Liver (tissue), 9 donors: ENCODE measurements around the gene CCDC33. TPM values are rescaled to one million over a fixed set of nuclear protein-coding genes. Genes with fewer than 3 reads are reported as not detected.

Experiments
- DNase-seq: peaks from one replicate; pipeline ENCODE4 v3.0.0-alpha.2; 2017; ENCODE audit warnings: low spot score
- H3K27ac ChIP-seq, 2 donors: one replicate each; pipeline ENCODE4 v1.7.0; 2013; ENCODE audit warnings: inconsistent platforms in 2 of 2, low read length in 2 of 2, control low read depth in 1 of 2, low read depth in 1 of 2, mild to moderate bottlenecking in 1 of 2
- H3K27me3 ChIP-seq, 4 donors: one replicate each; pipeline versions ENCODE4 v1.6.1 to v1.7.0; 2013; ENCODE audit warnings: low read length in 3 of 4, inconsistent platforms in 1 of 4, mild to moderate bottlenecking in 1 of 4, moderate library complexity in 1 of 4; ENCODE audit not compliant: control insufficient read depth in 4 of 4, insufficient read depth in 4 of 4
- H3K36me3 ChIP-seq, 4 donors: one replicate each; pipeline versions ENCODE4 v1.6.1 to v1.7.0; 2013; ENCODE audit warnings: low read length in 3 of 4, mild to moderate bottlenecking in 3 of 4, low read depth in 1 of 4, moderate library complexity in 1 of 4; ENCODE audit not compliant: control insufficient read depth in 4 of 4, insufficient read depth in 3 of 4
- H3K4me1 ChIP-seq, 4 donors: one replicate each; pipeline versions ENCODE4 v1.6.1 to v1.7.0; 2013; ENCODE audit warnings: low read length in 3 of 4, mild to moderate bottlenecking in 3 of 4, moderate library complexity in 1 of 4; ENCODE audit not compliant: control insufficient read depth in 4 of 4, insufficient read depth in 4 of 4
- H3K4me3 ChIP-seq, 3 donors: one replicate each; pipeline versions ENCODE4 v1.6.1 to v1.7.0; 2013; ENCODE audit warnings: low read length in 3 of 3, control low read depth in 1 of 3, low read depth in 1 of 3, mild to moderate bottlenecking in 1 of 3
- H3K9ac ChIP-seq, 2 donors: one replicate each; pipeline ENCODE4 v1.7.0; 2013; ENCODE audit warnings: low read length in 2 of 2, mild to moderate bottlenecking in 2 of 2, moderate library complexity in 2 of 2, control low read depth in 1 of 2, low read depth in 1 of 2
- H3K9me3 ChIP-seq, 4 donors: one replicate each; pipeline versions ENCODE4 v1.6.1 to v1.7.0; 2013; ENCODE audit warnings: low read length in 3 of 4; ENCODE audit not compliant: control insufficient read depth in 4 of 4
- ATF3 ChIP-seq: IDR thresholded peaks from 2 replicates; pipeline ENCODE4 v1.6.1; 2016; ENCODE audit warnings: antibody characterized with exemption
- EGR1 ChIP-seq, 2 donors: IDR thresholded peaks; 2 replicates each; pipeline ENCODE4 v1.6.1; 2016 to 2018; ENCODE audit warnings: antibody characterized with exemption in 2 of 2, low read depth in 2 of 2
- FOXA1 ChIP-seq: IDR thresholded peaks from 2 replicates; pipeline ENCODE4 v1.6.1; 2016; ENCODE audit warnings: antibody characterized with exemption
- FOXA2 ChIP-seq: IDR thresholded peaks from 2 replicates; pipeline ENCODE4 v1.6.1; 2016; ENCODE audit warnings: antibody characterized with exemption
- GABPA ChIP-seq, 2 donors: IDR thresholded peaks in 1 of 2; conservative IDR thresholded peaks in 1 of 2; 2 replicates each; pipeline ENCODE4 v1.6.1; 2016; ENCODE audit warnings: antibody characterized with exemption in 2 of 2, mild to moderate bottlenecking in 1 of 2, moderate library complexity in 1 of 2
- HNF4A ChIP-seq, 2 donors: conservative IDR thresholded peaks; 2 replicates each; pipeline ENCODE4 v1.6.1; 2016; ENCODE audit warnings: antibody characterized with exemption in 2 of 2, mild to moderate bottlenecking in 2 of 2
- HNF4G ChIP-seq: IDR thresholded peaks from 2 replicates; pipeline ENCODE4 v1.6.1; 2016; ENCODE audit warnings: antibody characterized with exemption
- JUND ChIP-seq, 2 donors: IDR thresholded peaks; 2 replicates each; pipeline ENCODE4 v1.6.1; 2016; ENCODE audit warnings: antibody characterized with exemption in 2 of 2
- MAX ChIP-seq: IDR thresholded peaks from 2 replicates; pipeline ENCODE4 v1.6.1; 2016; ENCODE audit warnings: antibody characterized with exemption
- NR2F2 ChIP-seq: IDR thresholded peaks from 2 replicates; pipeline ENCODE4 v1.6.1; 2016; ENCODE audit warnings: antibody characterized with exemption
- RAD21 ChIP-seq, 2 donors: IDR thresholded peaks; 2 replicates each; pipeline ENCODE4 v1.6.1; 2016; ENCODE audit warnings: antibody characterized with exemption in 2 of 2, mild to moderate bottlenecking in 2 of 2
- REST ChIP-seq: IDR thresholded peaks from 2 replicates; pipeline ENCODE4 v1.6.1; 2016; ENCODE audit warnings: antibody characterized with exemption, mild to moderate bottlenecking
- RXRA ChIP-seq, 2 donors: IDR thresholded peaks; 2 replicates each; pipeline ENCODE4 v1.6.1; 2017 to 2018; ENCODE audit warnings: antibody characterized with exemption in 2 of 2, mild to moderate bottlenecking in 1 of 2
- SP1 ChIP-seq: IDR thresholded peaks from 2 replicates; pipeline ENCODE4 v1.6.1; 2018; ENCODE audit warnings: antibody characterized with exemption, mild to moderate bottlenecking
- TAF1 ChIP-seq: conservative IDR thresholded peaks from 2 replicates; pipeline ENCODE4 v1.6.1; 2016; ENCODE audit warnings: antibody characterized with exemption, mild to moderate bottlenecking
- YY1 ChIP-seq: IDR thresholded peaks from 2 replicates; pipeline ENCODE4 v1.6.1; 2016; ENCODE audit warnings: antibody characterized with exemption, mild to moderate bottlenecking
- ZBTB33 ChIP-seq: IDR thresholded peaks from 2 replicates; pipeline ENCODE4 v1.6.1; 2016; ENCODE audit warnings: antibody characterized with exemption
- WGBS: extraction: QIAGEN DNeasy Blood & Tissue Kit; methylation state at CpG from one replicate; pipeline ENCODE4 v1.1.7; 2013; 5-methylcytosine and 5-hydroxymethylcytosine counted together
- polyA plus RNA-seq, 2 donors: library from polyadenylated mRNA; stranded (reverse) in 1 of 2; unstranded in 1 of 2; fragments of 200-250 nt in 1 of 2; fragments of >200 nt in 1 of 2; fragmentation: Nextera tagmentation in 1 of 2; extraction: Ambion mirVana in 1 of 2; gene quantifications; one replicate each; pipeline versions ENCODE4 v1.2.1 to v1.2.3, GENCODE V29; 2013 to 2015
- total RNA-seq, 2 donors: library from RNA; depleted of rRNA; stranded (reverse); fragments of >200 nt; gene quantifications; one replicate each; pipeline ENCODE4 v1.2.3, GENCODE V29; 2014
- TF ChIP-seq, protein P1 (sequence below): fragments of 150-350 bp; IDR thresholded peaks from 2 replicates; pipeline ENCODE4 v1.5.1; 2017; ENCODE audit warnings: improper control_type of control experiment, low read depth, low read length; ENCODE audit not compliant: missing input control
- donor health status: healthy.
- donor health status: healthy.
- donor health status: healthy.
- donor health status: healthy.
- donor health status: healthy.

Gene CCDC33
- total and polyA plus RNA-seq, 4 donors, result not detected

DNA sequence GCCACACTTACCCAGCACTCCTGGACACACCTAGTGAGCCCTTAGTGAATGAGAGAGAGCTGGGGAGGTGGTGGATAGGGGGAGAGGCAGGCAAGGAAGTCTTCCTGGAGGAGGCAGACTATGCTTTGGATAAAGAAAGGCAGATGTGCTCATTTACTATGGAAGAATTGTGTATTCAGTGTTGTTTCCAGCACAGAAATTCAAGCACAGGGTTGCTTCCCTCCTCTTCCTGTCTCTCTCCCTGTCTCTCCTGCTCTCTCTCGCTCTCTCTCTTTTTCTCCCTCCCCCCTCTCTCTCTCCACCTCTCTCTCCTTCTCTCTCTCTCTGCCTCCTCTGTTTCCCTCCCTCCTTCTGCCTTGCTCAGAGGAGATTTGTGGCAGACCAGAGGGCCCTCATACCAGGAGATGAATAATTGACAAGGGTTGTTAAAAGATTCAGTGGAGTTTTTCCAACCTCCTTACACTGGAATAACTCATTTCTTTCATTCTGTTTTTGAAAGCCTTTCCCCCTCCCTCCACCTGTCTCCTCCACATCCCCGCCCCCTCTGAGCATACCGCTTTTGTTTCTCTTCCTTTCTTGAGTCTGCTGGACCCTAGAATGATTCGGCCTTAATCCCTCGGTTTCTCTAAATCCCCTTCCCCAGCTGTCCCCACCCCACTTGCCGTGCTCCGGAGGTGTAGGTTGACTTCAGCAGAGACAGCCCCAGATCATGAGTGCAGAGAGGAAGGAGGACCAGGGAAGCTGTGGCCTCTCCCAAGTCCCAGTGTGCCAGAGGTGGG, 65.6 kb downstream of the CCDC33 start:
- TF ChIP-seq RXRA (IDR thresholded peaks at IDR 0.05) (no peak), FOXA1 (no peak), TAF1 (no peak), REST (no peak), JUND (IDR thresholded peaks at IDR 0.05) (no peak), SP1 (no peak), GABPA (IDR thresholded peaks at IDR 0.05 in 1 of 2, conservative IDR thresholded peaks at IDR 0.05 in 1 of 2) (no peak), EGR1 (IDR thresholded peaks at IDR 0.05; ENCODE audit: low read depth in 2 of 2) (no peak), HNF4G (no peak), MAX (no peak), FOXA2 (no peak), HNF4A (conservative IDR thresholded peaks at IDR 0.05) (no peak), RAD21 (IDR thresholded peaks at IDR 0.05) (no peak), ZBTB33 (no peak), YY1 (no peak), ATF3 (no peak), NR2F2 (no peak)
- TF ChIP-seq, protein P1, sequence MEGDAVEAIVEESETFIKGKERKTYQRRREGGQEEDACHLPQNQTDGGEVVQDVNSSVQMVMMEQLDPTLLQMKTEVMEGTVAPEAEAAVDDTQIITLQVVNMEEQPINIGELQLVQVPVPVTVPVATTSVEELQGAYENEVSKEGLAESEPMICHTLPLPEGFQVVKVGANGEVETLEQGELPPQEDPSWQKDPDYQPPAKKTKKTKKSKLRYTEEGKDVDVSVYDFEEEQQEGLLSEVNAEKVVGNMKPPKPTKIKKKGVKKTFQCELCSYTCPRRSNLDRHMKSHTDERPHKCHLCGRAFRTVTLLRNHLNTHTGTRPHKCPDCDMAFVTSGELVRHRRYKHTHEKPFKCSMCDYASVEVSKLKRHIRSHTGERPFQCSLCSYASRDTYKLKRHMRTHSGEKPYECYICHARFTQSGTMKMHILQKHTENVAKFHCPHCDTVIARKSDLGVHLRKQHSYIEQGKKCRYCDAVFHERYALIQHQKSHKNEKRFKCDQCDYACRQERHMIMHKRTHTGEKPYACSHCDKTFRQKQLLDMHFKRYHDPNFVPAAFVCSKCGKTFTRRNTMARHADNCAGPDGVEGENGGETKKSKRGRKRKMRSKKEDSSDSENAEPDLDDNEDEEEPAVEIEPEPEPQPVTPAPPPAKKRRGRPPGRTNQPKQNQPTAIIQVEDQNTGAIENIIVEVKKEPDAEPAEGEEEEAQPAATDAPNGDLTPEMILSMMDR, result no peak
- H3K27me3 ChIP-seq, result peaks cover 0 to 18% (median 0%) of the 10 kb centered on the region in 4 donors
- H3K36me3 ChIP-seq, result no peaks in the 10 kb centered on the region
- H3K4me1 ChIP-seq, result no peaks in the 10 kb centered on the region
- H3K27ac ChIP-seq, result no peak overlapping the region
- no peak overlapping the region for H3K4me3 ChIP-seq
- no peak for DNase-seq
- WGBS, result 54% methylated on average over 7 of the region's 7 CpGs
- no peak overlapping the region for H3K9ac ChIP-seq
- no peaks in the 10 kb centered on the region for H3K9me3 ChIP-seq
